ENCODE results near the gene PHLPP1.

Gene PHLPP1

GRCh38 chr18:62876111-62876510, 160.8 kb downstream of the PHLPP1 start:
- DNase-seq (ENCODE audit: low read depth): no peak
- no peak overlapping the region for H3K4me3 ChIP-seq (ENCODE audit: control insufficient read depth, low read depth, low read length)
- no peak for TF ChIP-seq CTCF (conservative IDR thresholded peaks at IDR 0.05; ENCODE audit: control insufficient read depth, insufficient read depth, low read depth, low read length)

GRCh38 chr18:62876828-62877227, 161.5 kb downstream of the PHLPP1 start:
- no peak overlapping the region for H3K4me3 ChIP-seq (ENCODE audit: control insufficient read depth, low read depth, low read length)
- TF ChIP-seq CTCF (conservative IDR thresholded peaks at IDR 0.05; ENCODE audit: control insufficient read depth, insufficient read depth, low read depth, low read length): no peak
- DNase-seq (ENCODE audit: low read depth): no peak

- DNase-seq (ENCODE audit: low read depth): peak; percentile 51
- TF ChIP-seq CTCF (conservative IDR thresholded peaks at IDR 0.05; ENCODE audit: control insufficient read depth, insufficient read depth, low read depth, low read length): peak; percentile 3
- no peak overlapping the region for H3K4me3 ChIP-seq (ENCODE audit: control insufficient read depth, low read depth, low read length)
Measured at GRCh38 chr18:62877411-62878221, 162.3 kb downstream of the PHLPP1 start.

- peak; percentile 23 for DNase-seq (ENCODE audit: low read depth)
- H3K4me3 ChIP-seq (ENCODE audit: control insufficient read depth, low read depth, low read length): no peak overlapping the region
- TF ChIP-seq CTCF (conservative IDR thresholded peaks at IDR 0.05; ENCODE audit: control insufficient read depth, insufficient read depth, low read depth, low read length): no peak
Measured at GRCh38 chr18:62878305-62878704, 163.0 kb downstream of the PHLPP1 start.

- H3K4me3 ChIP-seq (ENCODE audit: control insufficient read depth, low read depth, low read length): no peak overlapping the region
- no peak for TF ChIP-seq CTCF (conservative IDR thresholded peaks at IDR 0.05; ENCODE audit: control insufficient read depth, insufficient read depth, low read depth, low read length)
- DNase-seq (ENCODE audit: low read depth): no peak
Measured at GRCh38 chr18:62880034-62880433, 164.7 kb downstream of the PHLPP1 start.

GRCh38 chr18:62880673-62881364, 165.5 kb downstream of the PHLPP1 start:
- no peak overlapping the region for H3K4me3 ChIP-seq (ENCODE audit: control insufficient read depth, low read depth, low read length)
- TF ChIP-seq CTCF (conservative IDR thresholded peaks at IDR 0.05; ENCODE audit: control insufficient read depth, insufficient read depth, low read depth, low read length): no peak
- DNase-seq (ENCODE audit: low read depth): peak; percentile 14

Data from fibroblast of mammary gland (primary cell).